PFSK-1 (cell line): ENCODE data around the gene TEX101.

ENCODE experiments used
- FOXP2 ChIP-seq: optimal IDR thresholded peaks from 2 replicates; pipeline ENCODE3; 2011; ENCODE audit warnings: borderline replicate concordance, control low read depth, inconsistent platforms; ENCODE audit not compliant: insufficient read depth; ENCODE audit errors: extremely low read length, extremely low read depth
- POLR2AphosphoS5 ChIP-seq: IDR thresholded peaks from 2 replicates; pipeline ENCODE4 v1.6.1; 2012; ENCODE audit warnings: low read depth, mild to moderate bottlenecking, control low read depth, low read length, moderate library complexity
- REST ChIP-seq, 2 experiments: IDR thresholded peaks; 2 replicates each; pipeline versions ENCODE4 v1.6.1 to v1.8.0; 2011 to 2012; ENCODE audit warnings: low read depth in 2 of 2, low read length in 2 of 2, control low read depth in 1 of 2, inconsistent platforms in 1 of 2, mild to moderate bottlenecking in 1 of 2, moderate library complexity in 1 of 2; ENCODE audit not compliant: insufficient read depth in 1 of 2
- SIN3A ChIP-seq: IDR thresholded peaks from 2 replicates; pipeline ENCODE4 v1.6.1; 2012; ENCODE audit warnings: mild to moderate bottlenecking, low read length, moderate library complexity, borderline replicate concordance; ENCODE audit not compliant: insufficient read depth
- TAF1 ChIP-seq: IDR thresholded peaks from 2 replicates; pipeline ENCODE4 v1.6.1; 2012; ENCODE audit warnings: low read length, control low read depth, borderline replicate concordance; ENCODE audit not compliant: insufficient read depth

The TEX101 gene

GRCh38 chr19:43435775-43436174 lies 21.1 kb downstream of the TEX101 start:
- TF ChIP-seq POLR2AphosphoS5, result no peak
- no peak for TF ChIP-seq FOXP2
- no peak for TF ChIP-seq SIN3A
- no peak for TF ChIP-seq TAF1
- TF ChIP-seq REST (IDR thresholded peaks at IDR 0.05; ENCODE audit: insufficient read depth in 1 of 2, low read depth in 2 of 2, low read length in 2 of 2), result no peak

GRCh38 chr19:43437712-43438111 lies 23.0 kb downstream of the TEX101 start:
- no peak for TF ChIP-seq REST (IDR thresholded peaks at IDR 0.05; ENCODE audit: insufficient read depth in 1 of 2, low read depth in 2 of 2, low read length in 2 of 2)
- TF ChIP-seq FOXP2, result no peak
- no peak for TF ChIP-seq POLR2AphosphoS5
- TF ChIP-seq TAF1, result no peak
- no peak for TF ChIP-seq SIN3A

GRCh38 chr19:43438291-43439031 lies 23.8 kb downstream of the TEX101 start:
- TF ChIP-seq POLR2AphosphoS5, result 0 out of 2 replicates have a peak, but pooled peaks have one; percentile 30
- peak; percentile 30; the same call in 1 of the 2 replicates for TF ChIP-seq TAF1
- no peak for TF ChIP-seq REST (IDR thresholded peaks at IDR 0.05; ENCODE audit: insufficient read depth in 1 of 2, low read depth in 2 of 2, low read length in 2 of 2)
- TF ChIP-seq FOXP2, result no peak
- peak; percentile 80; the same call in 1 of the 2 replicates for TF ChIP-seq SIN3A

DNA sequence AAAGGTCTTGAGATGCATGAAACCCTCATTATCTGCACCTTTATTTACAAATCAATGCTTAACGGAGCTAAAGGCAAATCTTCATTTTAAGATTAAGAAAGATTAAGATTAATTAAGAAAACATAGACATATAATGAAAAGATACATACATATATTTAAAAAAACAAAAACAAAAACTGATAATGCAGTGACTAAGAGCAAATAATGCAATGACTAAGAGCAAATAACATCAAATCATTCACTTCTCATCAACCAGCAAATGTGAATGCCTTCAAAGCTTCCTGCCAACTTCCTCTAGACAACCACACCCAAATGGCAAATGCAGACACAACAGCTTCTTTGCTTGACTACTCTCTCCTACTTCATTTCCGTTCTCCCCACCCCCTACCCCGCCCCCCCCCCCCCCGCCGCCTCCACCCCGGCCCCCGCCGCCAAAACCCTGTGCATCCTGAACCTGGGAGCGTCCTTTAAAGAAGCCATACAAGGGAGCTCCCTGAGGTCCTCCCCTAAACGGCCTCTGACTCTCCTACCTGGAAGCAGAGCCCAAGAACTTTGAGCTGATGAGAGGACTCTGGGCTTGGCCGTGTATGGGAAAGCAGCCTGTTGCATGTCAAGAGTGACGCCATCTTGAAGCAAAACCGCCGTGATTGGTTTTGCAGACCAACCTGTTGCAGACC lies 24.5 kb downstream of the TEX101 start:
- no peak for TF ChIP-seq SIN3A
- no peak for TF ChIP-seq POLR2AphosphoS5
- no peak for TF ChIP-seq TAF1
- TF ChIP-seq REST (IDR thresholded peaks at IDR 0.05; ENCODE audit: insufficient read depth in 1 of 2, low read depth in 2 of 2, low read length in 2 of 2), result no peak

DNA sequence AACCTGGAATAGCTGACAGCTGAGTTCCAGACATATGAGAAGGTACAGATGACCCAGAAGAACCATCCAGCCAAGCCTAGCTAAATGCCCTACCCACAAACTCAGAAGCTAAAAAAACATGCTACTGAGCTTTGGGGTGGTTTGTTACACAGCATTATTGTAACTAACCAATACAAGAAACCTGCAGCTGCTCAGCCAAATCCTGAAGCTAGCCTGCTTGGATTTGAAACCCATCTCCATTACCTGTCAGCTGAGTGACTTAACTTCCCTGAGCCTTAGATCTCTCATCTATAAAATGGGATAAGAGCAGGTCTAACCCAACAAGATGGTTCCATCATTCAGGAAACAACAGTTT lies 25.0 kb downstream of the TEX101 start:
- TF ChIP-seq REST (IDR thresholded peaks at IDR 0.05; ENCODE audit: insufficient read depth in 1 of 2, low read depth in 2 of 2, low read length in 2 of 2), result no peak
- no peak for TF ChIP-seq FOXP2
- no peak for TF ChIP-seq POLR2AphosphoS5
- no peak for TF ChIP-seq TAF1
- no peak for TF ChIP-seq SIN3A
